IMR-90 (cell line): ENCODE measurements around the gene UCKL1. TPM values are rescaled to one million over a fixed set of nuclear protein-coding genes. Genes with fewer than 3 reads are reported as not detected.

Experiments used
- ATAC-seq: fragments of 200-7000 bp; cut with Tn5 transposase; 2 replicates; pipeline ENCODE4 v1.9.1; 2020; ENCODE audit warnings: low read depth, mild to moderate bottlenecking, moderate library complexity
- BruUV-seq: library from RNA; stranded (reverse); fragments of 400-500 nt; replicated peaks from 2 replicates; lab custom pipeline; 2021; lab: Mats Ljungman, UMichigan
- CTCF ChIA-PET: fragments of 300-600 bp; formaldehyde crosslinking; extraction: SDS; loops from one replicate; lab custom pipeline; 2021; ENCODE audit warnings: antibody characterized with exemption; lab: Yijun Ruan, JAX
- POLR2A ChIA-PET: fragments of 300-600 bp; sonication (Branson Sonifier 250); formaldehyde crosslinking; loops from one replicate; lab custom pipeline; 2022; ENCODE audit warnings: antibody characterized with exemption; ENCODE audit not compliant: unreplicated experiment; lab: Charles Lee
- DNase-seq: peaks from one replicate; pipeline ENCODE4 v3.0.0; 2013
- H2AFZ ChIP-seq: replicated peaks from 2 replicates; pipeline ENCODE3; 2013; ENCODE audit warnings: low read length, mild to moderate bottlenecking; ENCODE audit not compliant: poor library complexity
- H2AK5ac ChIP-seq: 2 replicates; pipeline ENCODE4 v1.6.1; 2013; ENCODE audit warnings: low read depth, low read length, inconsistent platforms
- H2AK9ac ChIP-seq: replicated peaks from 2 replicates; pipeline ENCODE3; 2013; ENCODE audit warnings: mild to moderate bottlenecking, low read depth, low read length, moderate library complexity; ENCODE audit not compliant: poor library complexity
- H2BK120ac ChIP-seq: 2 replicates; pipeline ENCODE4 v1.6.1; 2013; ENCODE audit warnings: low read depth, low read length, inconsistent platforms
- H2BK15ac ChIP-seq: 3 replicates; pipeline ENCODE4 v1.6.1; 2013; ENCODE audit warnings: low read depth, low read length, inconsistent platforms
- H2BK20ac ChIP-seq: 2 replicates; pipeline ENCODE4 v1.6.1; 2013; ENCODE audit warnings: low read depth, mild to moderate bottlenecking, inconsistent platforms, low read length, moderate library complexity
- H2BK5ac ChIP-seq: 2 replicates; pipeline ENCODE4 v1.6.1; 2013; ENCODE audit warnings: mild to moderate bottlenecking, low read depth, low read length, inconsistent platforms; ENCODE audit not compliant: poor library complexity, severe bottlenecking
- H3K14ac ChIP-seq: replicated peaks from 2 replicates; pipeline ENCODE4 v1.6.1; 2013; ENCODE audit warnings: low read depth, low read length, inconsistent platforms
- H3K18ac ChIP-seq: 2 replicates; pipeline ENCODE4 v1.6.1; 2013; ENCODE audit warnings: low read depth, low read length, control low read depth
- H3K23ac ChIP-seq: 2 replicates; pipeline ENCODE4 v1.6.1; 2013; ENCODE audit warnings: low read depth, low read length, inconsistent platforms
- H3K27ac ChIP-seq: 2 replicates; pipeline ENCODE4 v1.5.1; 2013; ENCODE audit warnings: mild to moderate bottlenecking, control low read depth, low read length; ENCODE audit not compliant: insufficient read depth
- H3K27me3 ChIP-seq: 2 replicates; pipeline ENCODE4 v1.6.1; 2013; ENCODE audit warnings: low read length; ENCODE audit not compliant: control insufficient read depth, insufficient read depth
- H3K36me3 ChIP-seq: 2 replicates; pipeline ENCODE4 v1.6.1; 2013; ENCODE audit warnings: low read length, mixed read lengths; ENCODE audit not compliant: control insufficient read depth, insufficient read depth
- H3K4ac ChIP-seq: 2 replicates; pipeline ENCODE4 v1.6.1; 2013; ENCODE audit warnings: low read depth, low read length, inconsistent platforms
- H3K4me1 ChIP-seq: 2 replicates; pipeline ENCODE4 v1.6.1; 2013; ENCODE audit warnings: low read length, mixed read lengths; ENCODE audit not compliant: control insufficient read depth, insufficient read depth
- H3K4me2 ChIP-seq: 2 replicates; pipeline ENCODE4 v1.6.1; 2013; ENCODE audit warnings: low read depth, mild to moderate bottlenecking, control low read depth, low read length, moderate library complexity
- H3K4me3 ChIP-seq: 2 replicates; pipeline ENCODE4 v1.5.1; 2013; ENCODE audit warnings: low read depth, mild to moderate bottlenecking, control low read depth, low read length, moderate library complexity; ENCODE audit not compliant: insufficient read depth
- H3K56ac ChIP-seq: 2 replicates; pipeline ENCODE4 v1.6.1; 2013; ENCODE audit warnings: low read length, inconsistent platforms; ENCODE audit not compliant: insufficient read depth; ENCODE audit errors: extremely low read depth
- H3K79me1 ChIP-seq, 2 experiments: 2 replicates each; pipeline ENCODE4 v1.6.1; 2013; ENCODE audit warnings: low read length in 2 of 2, inconsistent platforms in 1 of 2, low read depth in 1 of 2
- H3K9ac ChIP-seq: 2 replicates; pipeline ENCODE4 v1.6.1; 2013; ENCODE audit warnings: low read depth, low read length, control low read depth
- H3K9me1 ChIP-seq: 2 replicates; pipeline ENCODE4 v1.6.1; 2013; ENCODE audit warnings: low read length, inconsistent platforms; ENCODE audit not compliant: insufficient read depth
- H3K9me3 ChIP-seq: 2 replicates; pipeline ENCODE4 v1.6.1; 2013; ENCODE audit warnings: low read length; ENCODE audit not compliant: control insufficient read depth, insufficient read depth
- H4K20me1 ChIP-seq: 2 replicates; pipeline ENCODE4 v1.6.1; 2013; ENCODE audit warnings: low read length, inconsistent platforms; ENCODE audit not compliant: insufficient read depth
- H4K5ac ChIP-seq: 2 replicates; pipeline ENCODE4 v1.6.1; 2013; ENCODE audit warnings: mild to moderate bottlenecking, low read depth, low read length, control low read depth
- H4K8ac ChIP-seq, 2 experiments: 2 replicates each; pipeline ENCODE4 v1.6.1; 2013; ENCODE audit warnings: low read depth in 2 of 2, low read length in 2 of 2, control low read depth in 1 of 2, inconsistent platforms in 1 of 2
- H4K91ac ChIP-seq: 2 replicates; pipeline ENCODE4 v1.6.1; 2013; ENCODE audit warnings: low read depth, low read length, inconsistent platforms; ENCODE audit not compliant: insufficient read depth
- MAZ ChIP-seq: IDR thresholded peaks from 2 replicates; pipeline ENCODE4 v1.6.1; 2012; ENCODE audit warnings: low read depth, mild to moderate bottlenecking, low read length, improper control_type of control experiment, moderate library complexity, borderline replicate concordance
- POLR2A ChIP-seq: IDR thresholded peaks from 2 replicates; pipeline ENCODE4 v1.6.1; 2012; ENCODE audit warnings: mild to moderate bottlenecking, low read depth, low read length
- WGBS, 2 experiments: methylation state at CpG; one replicate each; pipeline versions ENCODE4 v1.1.5 to v1.1.7; 2013; ENCODE audit warnings: missing lambda C conversion rate in 2 of 2; ENCODE audit not compliant: insufficient read length in 1 of 2; ENCODE audit errors: extremely low coverage in 2 of 2; 5-methylcytosine and 5-hydroxymethylcytosine counted together
- dilution Hi-C: fragments of 300-500 bp; cut with HindIII; formaldehyde crosslinking; loops from one replicate; pipeline ENCODE4 v1.14.3; 2018; ENCODE audit warnings: low sequenced_read_pairs; ENCODE audit not compliant: unreplicated experiment
- in situ Hi-C: fragments of 300-500 bp; cut with MboI; formaldehyde crosslinking; loops from 3 replicates; pipeline ENCODE4 v1.14.3; 2019; ENCODE audit warnings: low sequenced_read_pairs, inconsistent platforms, mixed read lengths
- intact Hi-C: fragments of 100-400 bp; cut with micrococcal nuclease; formaldehyde crosslinking; loops from 2 replicates; pipeline ENCODE4 v1.10.0; 2022
- polyA plus RNA-seq, 3 experiments: library from polyadenylated mRNA; depleted of rRNA; stranded (reverse); fragments of >200 nt; gene quantifications; 2 replicates each; pipeline ENCODE4 v1.2.3, GENCODE V29; 2012; ENCODE audit warnings: low replicate concordance in 1 of 3
- total RNA-seq: library from RNA; depleted of rRNA; stranded (reverse); fragments of >200 nt; gene quantifications from 2 replicates; pipeline ENCODE4 v1.2.3, GENCODE V29; 2012

The UCKL1 gene
- total and polyA plus RNA-seq, 2 of the 4 experiments (the other 2 are of a cell fraction), result 16.7 to 54.7 TPM

DNA sequence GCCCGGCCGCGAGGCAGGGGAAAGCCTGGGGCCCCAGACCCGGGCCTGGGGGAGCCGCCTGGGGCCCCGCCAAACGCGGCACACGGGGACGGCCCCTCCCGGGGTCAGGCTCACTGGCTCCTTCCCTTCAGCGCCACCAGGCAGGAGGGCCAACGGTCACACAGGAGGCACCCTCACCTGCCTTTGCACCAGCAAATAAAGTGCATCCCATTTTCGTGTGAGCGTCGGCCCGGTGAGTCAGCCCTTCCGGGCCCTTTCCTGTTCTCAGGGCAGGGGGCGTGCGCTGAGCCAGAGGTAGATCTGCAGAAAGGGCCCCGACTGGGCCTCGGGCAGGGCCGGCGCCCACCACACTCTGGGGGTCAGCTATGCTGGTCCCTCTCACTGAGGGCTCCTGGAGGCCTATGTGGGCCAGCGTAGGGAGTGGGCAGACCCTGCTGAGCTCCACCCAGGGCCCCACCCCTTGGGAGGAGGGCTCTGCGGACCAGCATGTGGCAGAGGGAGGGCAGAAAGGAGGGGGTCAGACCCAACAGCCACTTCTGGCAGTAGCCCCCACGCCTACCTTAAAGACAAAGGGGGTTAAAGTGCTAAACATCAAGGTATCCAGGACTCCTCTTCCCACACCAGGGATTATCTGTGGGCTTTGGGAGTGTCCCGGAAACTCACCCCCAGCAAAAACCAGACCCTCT, 931 bp upstream of the UCKL1 start:
- H3K27me3 ChIP-seq, result no peaks in the 10 kb centered on the region
- peak; percentile 57 for ATAC-seq
- WGBS, 2 experiments, result 0% methylated on average over 9 of the region's 28 CpGs; no CpG with 5 or more reads in 1 of the 2 experiments
- peak overlapping the region; percentile 72 for H3K4me2 ChIP-seq
- ChIA-PET POLR2A (interaction anchor here (0.7 kb wide), 1 partner anchor 11 kb away, joined by 3 read pairs; no protein-coding TSS in a partner anchor), CTCF (interaction anchor here (0.6 to 1.2 kb wide), 2 partner anchors 16 to 98 kb away, joined by 3 read pairs; no protein-coding TSS in a partner anchor)
- H3K27ac ChIP-seq, result peak overlapping the region; percentile 19
- dilution Hi-C loops (no loop called here), in situ Hi-C loops (no loop called here), intact Hi-C loops (loop anchor here (5.0 kb wide), 1 partner anchor 420 kb away; the partner anchor contains the start of gene PTK6)
- DNase-seq, result peak; percentile 49
- H4K5ac ChIP-seq, result no peak overlapping the region
- TF ChIP-seq MAZ, result peak; percentile 45; the same call in 1 of the 2 replicates
- TF ChIP-seq POLR2A, result no peak
- peak overlapping the region; percentile 96 for H2AK9ac ChIP-seq
- no peak overlapping the region for H2BK20ac ChIP-seq
- no TSS peak for BruUV-seq
- H2AK5ac ChIP-seq, result peak overlapping the region; percentile 88; the same call in 1 of the 2 replicates
- peaks cover 12% of the 10 kb centered on the region for H3K9me1 ChIP-seq
- H4K20me1 ChIP-seq, result peaks cover 23% of the 10 kb centered on the region
- peak overlapping the region; percentile 78 for H2AFZ ChIP-seq
- H2BK120ac ChIP-seq, result no peak overlapping the region
- no peaks in the 10 kb centered on the region for H3K9me3 ChIP-seq
- H2BK15ac ChIP-seq, result no peak overlapping the region
- H3K9ac ChIP-seq, result no peak overlapping the region
- 0 out of 2 replicates have a peak overlapping the region, but pooled peaks have one; percentile 56 for H3K4ac ChIP-seq
- peaks cover 28% of the 10 kb centered on the region; the same call in 1 of the 2 replicates for H3K36me3 ChIP-seq
- H3K14ac ChIP-seq, result no peak overlapping the region; the same call in none of the 2 replicates
- H4K91ac ChIP-seq, result 0 out of 2 replicates have a peak overlapping the region, but pooled peaks have one; percentile 32
- H3K18ac ChIP-seq, result no peak overlapping the region
- H3K79me1 ChIP-seq, result peaks cover 3 to 33% of the 10 kb centered on the region in 2 experiments; a peak in 2 of 4 replicates
- no peak overlapping the region for H2BK5ac ChIP-seq
- H3K4me3 ChIP-seq, result peak overlapping the region; percentile 37
- no peak overlapping the region for H3K23ac ChIP-seq
- H3K56ac ChIP-seq, result no peak overlapping the region
- peak overlapping the region in 1 of 2 experiments; percentile 57 for H4K8ac ChIP-seq
- H3K4me1 ChIP-seq, result peaks cover 16% of the 10 kb centered on the region
